ENCODE results near the gene MKLN1.
A peak's percentile ranks its signal among the peaks of the same experiment; 100 is the strongest.
"Not testable (repeated sequence)": the region's sequence is repeated elsewhere in the genome, so short reads cannot be mapped to it uniquely, and the experiment has no call there.

Gene MKLN1

DNA sequence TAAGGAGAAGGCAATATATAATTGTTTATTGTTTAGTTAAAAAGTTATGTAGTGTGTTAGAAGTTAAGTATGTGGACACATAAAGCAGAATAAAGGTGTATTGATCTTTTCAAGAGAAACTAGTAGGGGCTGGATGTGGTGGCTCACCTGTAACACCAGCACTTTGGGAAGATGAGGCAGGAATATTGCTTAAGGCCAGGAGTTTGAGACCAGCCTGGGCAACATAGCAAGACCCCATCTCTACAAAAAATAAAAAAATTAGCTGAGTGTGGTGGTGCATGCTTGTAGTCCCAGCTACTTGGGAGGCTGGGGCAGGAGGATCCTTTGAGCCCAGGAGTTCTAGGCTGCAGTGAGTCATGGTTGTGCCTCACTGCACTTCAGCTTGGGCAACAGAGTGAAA, 135.0 kb downstream of the MKLN1 start:
- not testable (repeated sequence) for DNase-seq (ENCODE audit: low read depth)

DNA sequence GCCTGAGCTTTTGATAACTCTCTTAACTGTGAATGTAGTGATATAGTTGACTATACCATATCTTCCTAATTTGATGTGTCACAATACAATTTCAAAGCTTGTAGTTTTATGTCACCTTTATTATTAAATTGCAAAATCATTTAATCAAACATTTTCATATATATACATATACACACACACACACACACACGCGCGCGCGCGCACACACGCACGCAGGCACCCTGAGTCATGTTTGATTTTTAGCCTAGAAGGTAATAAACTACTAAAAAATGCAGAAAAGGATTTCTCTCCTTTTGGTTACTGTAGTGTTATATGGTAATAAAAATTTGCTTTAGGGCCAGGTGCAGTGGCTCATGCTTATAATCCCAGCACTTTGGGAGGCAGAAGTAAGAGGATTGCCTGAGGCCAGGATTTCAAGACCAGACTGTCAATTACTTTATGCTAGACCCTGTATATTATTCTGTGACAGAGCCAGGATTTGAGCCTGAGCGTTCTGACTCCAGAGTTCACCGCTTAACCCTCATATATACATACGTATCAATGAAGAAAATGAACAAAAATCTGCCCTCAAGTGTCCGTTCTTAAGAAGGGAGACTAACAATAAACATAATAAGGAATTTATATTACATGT, 139.2 kb downstream of the MKLN1 start:
- no peak for DNase-seq (ENCODE audit: low read depth)

DNA sequence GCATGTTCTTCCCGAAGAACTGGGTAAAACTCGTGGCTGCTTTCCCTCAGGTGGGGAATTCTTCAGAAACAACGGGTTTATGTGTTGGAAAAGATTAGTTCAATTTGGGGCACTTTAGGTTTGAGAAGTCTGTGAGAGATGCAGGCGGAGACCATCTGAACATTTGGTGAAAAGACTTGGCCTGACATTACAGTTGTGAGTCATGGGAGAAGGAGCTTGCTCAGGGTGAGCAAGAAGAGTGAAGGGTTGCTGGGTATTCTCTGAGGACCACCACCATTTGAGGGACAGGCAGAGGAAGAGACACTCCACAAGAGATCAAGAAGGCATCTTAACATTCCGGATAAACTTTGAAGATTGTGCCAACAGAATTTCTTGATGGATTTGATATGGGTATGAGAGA, 140.1 kb downstream of the MKLN1 start:
- no peak for DNase-seq (ENCODE audit: low read depth)

DNA sequence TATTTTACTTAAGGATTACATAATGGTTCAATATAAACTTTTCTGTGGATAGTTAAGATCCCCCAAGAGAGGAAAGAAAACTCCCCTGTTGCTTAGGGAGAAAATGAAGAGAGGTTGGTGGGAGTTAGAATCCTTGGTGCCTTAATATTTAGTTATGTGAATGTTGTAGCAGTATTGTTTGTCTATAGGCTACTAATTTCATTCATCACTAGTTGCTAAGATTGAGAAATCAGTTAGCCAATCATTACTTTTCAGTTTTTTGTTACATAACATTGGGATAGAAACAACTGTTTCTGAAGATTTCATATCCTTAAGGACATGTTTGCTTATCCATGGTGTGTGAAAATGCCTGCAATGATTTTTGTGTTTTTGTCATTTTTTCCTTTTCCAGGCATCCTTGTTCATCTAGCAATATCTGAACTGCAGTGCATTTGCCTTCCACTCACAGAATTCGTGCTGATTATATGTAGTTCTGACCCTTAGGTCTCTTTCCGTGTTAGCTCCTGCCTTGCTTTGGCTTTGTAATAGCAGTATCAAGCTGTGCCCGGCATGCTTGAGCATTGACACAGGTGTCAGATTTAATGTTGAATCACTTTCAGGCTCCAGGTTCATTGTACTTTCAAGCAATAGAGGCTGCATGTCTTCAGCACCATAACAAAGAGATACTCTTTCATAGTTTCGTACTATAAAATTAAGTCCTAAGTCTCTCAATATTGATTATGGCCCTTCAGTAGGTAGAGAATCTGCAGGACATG, 143.8 kb downstream of the MKLN1 start:
- DNase-seq (ENCODE audit: low read depth) = no peak

DNA sequence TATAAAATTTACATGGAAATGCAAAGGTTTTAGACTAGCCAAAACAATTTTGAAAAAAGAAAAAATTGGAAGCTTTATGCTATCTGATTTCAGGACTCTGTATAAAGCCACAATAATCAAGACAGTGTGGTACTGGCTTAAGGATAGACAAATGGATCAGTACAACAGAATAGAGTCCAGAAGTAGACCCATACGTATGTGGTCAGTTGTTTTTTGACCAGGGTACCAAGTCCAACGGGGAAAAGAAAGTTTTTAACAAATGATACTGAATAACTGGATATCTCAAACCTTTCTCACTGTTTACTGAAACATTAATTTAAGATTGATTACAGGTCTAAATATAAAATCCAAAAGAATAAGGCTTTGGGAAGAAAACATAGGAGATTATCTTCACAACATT, 149.1 kb downstream of the MKLN1 start:
- no peak for DNase-seq (ENCODE audit: low read depth)

DNA sequence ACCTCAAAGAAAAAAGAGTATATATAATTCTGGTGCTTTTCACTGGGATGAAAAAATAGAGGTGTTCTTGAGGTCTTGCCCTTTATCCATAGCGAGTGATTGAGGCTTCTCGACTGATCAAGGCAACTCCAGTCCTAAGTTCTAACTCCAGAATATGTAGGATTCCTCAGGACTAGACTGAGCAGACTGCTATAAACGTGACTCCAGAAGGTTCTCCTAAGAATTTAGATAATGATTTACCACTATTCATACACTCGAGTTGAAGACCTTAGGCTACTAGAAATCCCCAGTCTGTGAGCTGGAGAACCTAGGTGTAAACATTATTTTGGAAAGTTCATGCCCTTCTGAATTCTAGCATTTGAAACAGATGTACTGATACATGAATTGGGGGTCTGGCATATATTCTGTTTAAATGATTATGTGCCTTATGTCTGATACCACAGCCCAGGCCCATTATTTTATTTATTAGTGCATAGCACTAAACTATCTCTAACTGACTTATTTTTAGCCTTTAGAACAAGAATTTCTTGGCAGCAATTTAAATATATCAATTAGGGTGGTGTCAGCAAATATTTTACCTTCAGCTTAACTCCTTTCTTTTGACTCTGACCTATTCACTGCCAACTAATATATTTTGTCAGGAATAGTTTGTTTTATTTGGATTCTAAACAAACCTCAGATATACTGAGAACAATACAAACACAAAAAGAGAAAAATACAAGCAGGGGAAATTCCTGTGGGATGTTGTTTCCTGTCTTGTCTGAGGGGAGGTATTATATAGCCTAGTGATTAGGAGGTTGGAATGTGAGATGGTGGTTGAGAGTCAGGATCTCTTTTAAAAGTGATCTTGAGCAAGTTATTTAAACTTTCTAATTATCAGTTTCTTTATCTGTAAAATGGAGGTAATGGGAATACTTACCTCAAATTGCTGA, 153.0 kb downstream of the MKLN1 start:
- peak; percentile 72 for DNase-seq (ENCODE audit: low read depth)

DNA sequence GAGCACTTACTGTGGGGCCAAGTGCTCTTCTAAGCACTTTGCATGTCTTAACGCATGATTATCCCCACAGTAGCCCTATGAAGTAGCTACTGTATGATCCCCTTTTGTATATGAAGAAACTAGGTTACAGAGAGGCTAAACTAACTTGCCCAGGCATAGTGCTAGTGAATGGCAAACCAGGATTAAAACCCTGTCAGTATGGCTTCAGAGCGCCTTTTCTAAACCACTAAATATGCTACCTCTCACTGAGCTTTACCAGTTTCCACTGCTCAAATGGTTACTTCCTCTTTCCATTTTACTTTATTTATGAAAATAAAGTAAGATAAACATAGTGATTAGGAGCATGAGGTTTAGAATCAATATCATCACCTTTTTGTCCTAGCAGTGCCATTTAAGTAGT, 155.1 kb downstream of the MKLN1 start:
- no peak for DNase-seq (ENCODE audit: low read depth)

DNA sequence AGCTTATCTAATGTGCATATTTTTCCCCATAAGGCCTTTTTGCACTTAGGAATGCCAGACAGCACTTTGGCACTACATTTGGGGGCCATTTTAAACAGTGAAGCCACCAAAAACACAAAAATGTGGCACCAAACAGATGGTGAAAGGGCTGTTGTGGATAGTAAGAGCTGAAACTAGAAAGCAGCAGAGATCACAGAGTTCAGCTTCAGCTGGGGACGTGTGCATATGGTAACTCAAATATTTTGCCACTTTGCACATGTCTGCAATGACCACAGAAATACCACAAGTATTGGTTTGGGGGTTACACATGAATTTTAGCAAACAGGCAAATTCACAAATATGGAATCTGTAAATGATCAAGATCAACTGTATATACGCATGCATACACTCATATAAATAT, 155.9 kb downstream of the MKLN1 start:
- no peak for DNase-seq (ENCODE audit: low read depth)

DNA sequence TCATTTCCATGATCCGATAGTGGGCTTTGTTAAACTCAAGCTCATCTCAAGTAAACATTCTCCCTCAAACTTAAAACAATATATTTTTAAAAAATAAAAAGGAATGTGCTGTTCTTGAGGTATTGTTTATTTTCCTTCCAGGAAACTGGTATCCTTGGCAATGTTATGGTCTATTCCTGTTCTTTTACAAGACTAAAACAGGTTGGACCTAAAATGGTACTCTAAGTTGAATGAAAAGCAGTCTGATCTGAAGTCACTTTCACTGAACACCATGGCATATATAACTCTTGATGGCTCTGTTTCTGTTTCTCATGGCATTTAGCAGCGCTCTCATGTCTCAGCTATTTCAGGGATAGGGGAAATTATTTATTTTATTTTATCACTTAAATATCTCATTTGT, 158.7 kb downstream of the MKLN1 start:
- no peak for DNase-seq (ENCODE audit: low read depth)

DNA sequence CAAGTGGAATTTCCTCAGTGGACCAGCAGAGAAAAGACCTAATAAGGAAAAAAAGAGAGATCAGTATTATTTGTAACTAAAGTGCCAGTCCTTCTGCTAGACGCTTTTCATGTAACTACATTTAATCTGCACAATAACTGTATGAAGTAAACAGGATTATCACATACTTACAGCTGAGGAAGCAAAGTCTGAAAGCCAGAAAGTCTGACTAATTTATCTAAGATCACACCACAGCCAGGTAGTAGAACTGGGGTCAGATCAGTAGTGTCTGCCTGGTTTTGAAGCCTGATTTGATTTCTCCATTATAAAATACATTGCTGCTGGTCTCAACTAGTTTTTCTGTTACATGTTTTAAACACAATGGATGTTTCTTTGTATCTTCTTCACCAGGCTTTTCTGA, 159.5 kb downstream of the MKLN1 start:
- no peak for DNase-seq (ENCODE audit: low read depth)

DNA sequence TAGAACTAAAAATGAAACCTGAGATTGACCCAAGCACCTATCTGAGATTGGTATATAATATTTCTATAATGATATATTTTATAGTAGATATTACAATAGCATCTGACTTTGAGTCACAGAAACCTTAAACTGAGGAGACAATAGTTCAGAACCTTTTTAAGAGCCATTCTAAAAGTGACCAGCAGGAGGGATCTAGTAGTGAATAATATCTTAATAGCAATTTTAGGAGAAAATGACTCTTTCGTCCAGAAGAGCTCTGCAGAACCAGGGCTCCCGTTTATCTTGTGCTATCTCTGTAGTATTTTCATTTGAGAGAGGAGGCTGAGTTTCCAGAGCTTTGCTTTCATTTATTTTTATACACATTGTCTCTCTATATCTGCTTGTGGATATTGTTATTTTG, 160.7 kb downstream of the MKLN1 start:
- DNase-seq (ENCODE audit: low read depth) = no peak

DNA sequence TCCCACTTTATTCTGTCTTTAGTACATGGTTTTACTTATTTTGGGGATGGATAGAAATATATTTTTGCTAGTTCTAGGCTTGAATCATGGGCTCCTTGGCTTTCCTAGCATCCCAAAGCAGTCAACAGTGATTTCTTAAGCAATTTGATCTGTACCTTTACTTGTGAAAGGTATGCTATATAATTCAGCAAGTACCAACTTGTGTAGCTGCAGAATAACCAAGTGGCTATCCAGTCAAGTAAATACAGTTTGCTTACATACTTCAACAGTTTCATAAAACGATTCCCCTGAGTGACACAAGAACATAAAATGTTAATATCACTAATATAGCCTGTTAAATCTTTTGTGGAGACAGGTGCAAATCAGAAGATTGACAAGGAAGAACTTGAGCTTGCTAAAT, 161.5 kb downstream of the MKLN1 start:
- DNase-seq (ENCODE audit: low read depth) = no peak

DNA sequence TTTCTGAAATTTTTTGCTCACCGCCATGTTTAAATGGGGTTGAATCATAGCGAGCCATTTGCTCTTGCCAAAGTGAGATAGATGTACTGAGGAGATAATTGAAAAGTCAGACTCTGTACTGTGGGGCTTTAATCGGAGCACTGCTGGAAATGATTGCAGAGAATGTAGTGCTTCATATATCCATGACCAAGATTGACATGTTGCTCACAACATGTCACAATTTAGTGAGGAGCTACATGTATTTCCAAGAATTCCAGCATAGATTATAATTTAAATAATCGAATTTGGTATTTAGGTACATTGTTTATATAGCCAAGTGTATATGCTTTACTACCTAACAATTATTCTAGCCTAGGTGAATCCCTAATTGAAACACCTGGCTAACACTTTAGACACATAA, 162.2 kb downstream of the MKLN1 start:
- DNase-seq (ENCODE audit: low read depth) = no peak

DNA sequence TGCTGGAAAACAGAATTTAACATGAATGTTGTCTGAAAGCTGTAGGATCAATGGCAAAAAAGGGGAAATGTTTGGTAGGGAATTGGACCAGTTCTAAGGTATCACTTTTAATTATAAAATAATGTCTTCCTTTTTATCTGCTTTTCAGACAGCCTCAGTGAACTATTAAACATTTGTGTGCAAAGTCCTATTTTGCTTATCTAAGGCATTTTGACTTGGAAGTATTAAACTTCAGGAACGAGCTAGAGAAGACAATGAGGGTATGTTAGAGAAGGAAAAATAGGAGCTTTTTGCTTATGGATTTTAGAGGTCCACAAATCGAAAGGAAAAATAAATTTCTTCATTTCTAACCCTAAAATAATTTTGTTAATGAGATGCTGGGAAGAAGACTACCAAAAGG, 165.4 kb downstream of the MKLN1 start:
- DNase-seq (ENCODE audit: low read depth) = no peak

DNA sequence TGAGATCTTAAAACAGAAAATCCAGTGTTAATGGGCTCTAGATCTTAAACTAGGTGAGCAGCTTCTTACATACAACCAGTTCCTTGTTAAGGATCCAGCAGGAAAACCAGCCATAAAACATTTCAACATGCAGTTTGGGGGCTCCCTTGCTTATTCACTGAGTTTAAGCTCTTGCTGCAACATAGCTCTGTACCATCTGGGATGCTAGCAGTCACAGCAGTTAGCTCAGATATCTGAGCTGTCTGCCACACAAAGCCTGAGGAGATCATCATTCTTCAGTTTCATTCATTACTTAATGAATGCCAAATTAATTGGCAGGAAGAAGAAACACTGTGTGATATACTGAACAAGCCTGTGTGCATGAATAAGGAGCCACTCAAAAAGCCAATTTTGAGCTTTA, 165.9 kb downstream of the MKLN1 start:
- no peak for DNase-seq (ENCODE audit: low read depth)

DNA sequence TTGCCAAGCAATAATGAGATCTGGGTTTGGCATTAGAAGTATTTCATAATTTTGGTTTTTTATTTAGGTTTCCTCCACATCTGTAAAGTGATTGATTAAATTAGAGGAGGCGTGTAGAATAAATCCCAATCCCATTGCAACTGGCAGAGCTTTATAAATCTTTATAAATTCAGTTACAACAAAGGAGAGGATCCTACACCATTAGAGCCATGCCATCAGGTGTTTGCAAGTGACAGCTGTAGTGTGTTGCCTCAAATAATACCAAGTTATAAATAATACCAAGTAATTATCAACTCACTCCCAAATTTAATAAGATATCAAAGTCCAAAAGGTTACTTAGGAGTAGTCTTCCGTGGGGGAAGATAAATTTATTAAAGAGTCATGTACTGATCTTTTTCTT, 166.5 kb downstream of the MKLN1 start:
- no peak for DNase-seq (ENCODE audit: low read depth)

DNA sequence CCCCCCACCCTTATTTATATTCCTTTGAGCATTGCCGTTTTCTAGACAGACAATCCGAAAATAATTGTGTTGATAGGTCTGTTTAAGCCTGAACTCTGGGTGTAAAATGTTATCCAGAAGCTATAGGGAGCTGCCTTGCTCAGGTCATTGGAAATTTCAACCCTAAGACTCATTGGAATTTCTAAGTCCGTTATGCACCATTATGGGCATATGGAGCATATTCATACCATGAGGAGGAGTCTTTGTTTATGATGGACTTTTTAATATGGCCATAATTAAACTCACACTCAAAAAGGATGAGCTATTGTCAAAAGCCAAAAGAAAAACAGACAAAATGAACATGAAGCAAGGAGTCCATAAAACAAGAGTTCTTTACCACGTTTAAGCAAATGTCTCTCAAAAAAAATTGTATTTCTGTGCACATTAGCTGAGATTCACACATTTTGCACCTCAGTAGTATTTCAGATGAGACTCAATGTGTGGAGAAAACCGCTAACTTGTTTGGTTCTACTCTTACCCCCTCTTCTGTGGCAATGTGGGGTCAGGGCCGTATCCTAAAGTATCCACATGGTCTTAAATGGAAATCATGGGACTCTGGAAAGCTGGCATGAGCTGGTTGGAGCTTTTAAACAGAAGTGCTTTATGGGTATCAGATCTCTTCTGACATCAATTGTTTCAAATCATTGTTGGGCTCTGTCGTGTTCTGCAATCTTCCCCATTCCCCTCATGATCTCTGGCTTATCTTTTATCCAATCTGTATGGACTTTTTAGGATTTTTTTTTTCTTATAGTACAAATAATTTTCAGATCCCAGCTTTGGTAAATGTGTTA, 168.2 kb downstream of the MKLN1 start:
- DNase-seq (ENCODE audit: low read depth) = no peak

DNA sequence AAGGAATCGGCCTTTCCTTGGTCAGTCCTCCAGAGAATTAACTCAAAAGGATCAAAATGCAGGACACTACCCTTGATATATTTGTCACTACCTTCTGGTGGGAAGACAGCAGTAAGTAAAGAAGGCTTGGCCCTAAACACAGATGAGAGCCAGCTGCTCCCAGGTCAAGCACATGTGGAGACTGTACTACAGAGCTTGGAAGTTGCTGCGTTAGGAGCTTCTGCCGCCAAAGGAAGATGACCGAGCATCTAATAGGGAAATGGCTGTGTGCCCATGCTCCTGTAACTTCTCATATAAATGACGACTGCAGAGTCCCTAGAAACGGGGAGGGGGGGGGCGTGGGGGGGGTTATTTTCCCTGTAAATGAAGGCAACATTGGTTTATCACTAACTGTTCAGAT, 169.8 kb downstream of the MKLN1 start:
- DNase-seq (ENCODE audit: low read depth) = no peak

DNA sequence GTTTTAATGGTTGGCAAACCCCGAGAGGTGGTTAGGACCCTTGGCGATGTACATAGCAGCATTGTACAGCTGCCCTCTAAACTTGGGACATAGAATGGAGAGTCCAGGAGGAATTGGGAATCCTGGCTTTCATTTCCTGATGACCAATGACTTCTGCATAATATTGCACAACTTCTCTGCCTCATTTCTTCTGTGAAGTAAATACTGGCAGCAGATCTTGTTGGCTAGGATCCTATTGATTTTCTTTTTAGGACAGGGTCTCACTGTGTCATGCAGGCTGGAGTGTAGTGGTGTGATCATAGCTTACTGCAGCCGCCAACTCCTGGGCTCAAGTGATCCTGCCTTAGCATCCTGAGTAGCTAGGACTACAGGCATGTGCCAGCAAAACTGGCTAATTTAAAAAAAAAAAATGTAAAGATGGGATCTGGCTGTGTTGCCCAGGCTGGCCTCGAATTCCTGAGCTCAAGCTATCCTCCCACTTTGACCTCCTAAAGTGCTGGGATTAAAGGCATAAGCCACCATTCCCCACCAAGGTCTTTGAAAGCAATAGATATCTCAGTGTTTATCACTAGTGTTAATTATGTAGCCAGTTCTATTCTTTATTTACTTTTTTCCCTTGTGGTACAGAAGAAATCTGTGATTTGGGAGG, 170.7 kb downstream of the MKLN1 start:
- no peak for DNase-seq (ENCODE audit: low read depth)

DNA sequence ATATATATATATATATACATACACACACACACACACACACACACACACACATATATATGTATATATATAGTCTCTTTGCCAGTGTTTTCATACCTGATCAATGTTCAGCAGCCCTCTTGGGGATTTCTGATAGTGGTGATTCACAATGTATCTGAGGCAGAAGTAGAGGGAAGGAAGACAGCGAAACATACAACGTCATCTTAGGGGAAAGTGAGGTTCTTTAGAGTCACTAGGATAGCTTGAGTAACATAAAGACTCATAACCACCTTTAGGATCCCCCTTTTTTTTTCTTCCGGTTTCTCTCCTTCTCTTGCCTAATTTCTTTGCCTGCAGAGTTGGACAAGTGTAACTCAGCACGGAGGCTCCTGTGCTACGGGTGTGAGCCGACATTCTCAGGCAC, 172.1 kb downstream of the MKLN1 start:
- DNase-seq (ENCODE audit: low read depth) = no peak

DNA sequence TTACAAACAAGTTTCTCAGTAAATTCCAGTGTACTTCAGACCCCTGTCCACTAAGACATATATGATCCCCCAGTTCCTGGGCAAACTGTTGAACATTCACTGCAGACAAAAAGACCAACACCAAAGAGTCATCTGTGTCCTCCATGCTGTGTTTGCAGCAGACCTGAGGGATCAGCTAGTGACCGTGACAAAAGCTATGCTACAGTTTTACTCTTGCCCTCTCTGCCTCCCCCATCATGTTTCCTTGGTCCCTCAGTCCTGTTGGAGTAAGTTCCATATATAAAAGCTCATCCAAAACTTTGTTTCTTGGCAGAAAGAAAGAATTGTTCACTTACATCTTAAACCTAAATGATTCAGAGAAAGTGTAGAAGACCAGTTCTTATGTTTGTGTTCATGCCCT, 172.7 kb downstream of the MKLN1 start:
- no peak for DNase-seq (ENCODE audit: low read depth)

DNA sequence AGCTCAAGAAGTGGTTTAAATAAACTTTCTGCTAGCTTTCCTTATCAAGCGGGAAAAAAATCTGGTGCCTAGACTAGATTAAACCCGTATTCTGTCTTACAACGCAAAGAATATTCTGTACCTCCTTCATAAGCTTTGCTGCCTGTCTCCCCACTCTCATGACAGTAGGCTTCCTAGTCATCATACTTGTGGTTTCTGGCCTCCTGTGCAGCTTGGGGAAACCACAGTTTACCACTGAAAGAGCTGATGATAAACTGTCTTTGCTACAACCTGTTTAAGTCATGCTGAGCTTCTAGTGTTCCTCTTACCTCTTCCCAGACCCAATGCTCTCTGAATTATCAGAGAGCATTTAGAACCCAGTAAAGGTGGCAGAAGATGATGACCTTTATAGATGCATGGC, 173.7 kb downstream of the MKLN1 start:
- peak; percentile 75 for DNase-seq (ENCODE audit: low read depth)

All from EH (cell line).